Fibroblast of villous mesenchyme (primary cell): Measurements from ENCODE around the gene GNAT3. TPM values are rescaled to one million over a fixed set of nuclear protein-coding genes. Genes with fewer than 3 reads are reported as not detected.

Source experiments
- DNase-seq: peaks from one replicate; pipeline ENCODE4 v3.0.0-alpha.2; 2010; ENCODE audit warnings: low read depth
- H3K4me3 ChIP-seq: 2 replicates; pipeline ENCODE4 v1.5.1; 2011; ENCODE audit warnings: low read depth, mild to moderate bottlenecking, low read length
- CTCF ChIP-seq: IDR thresholded peaks from 2 replicates; pipeline ENCODE4 v1.5.1; 2012; ENCODE audit warnings: low read depth, mild to moderate bottlenecking, low read length; ENCODE audit not compliant: insufficient read depth
- total RNA-seq: library from RNA; depleted of rRNA; stranded (reverse); fragments of >200 nt; gene quantifications from 2 replicates; pipeline ENCODE4 v1.2.3, GENCODE V29; 2012

The GNAT3 gene
- total RNA-seq, 1 donor, result not detected

GRCh38 chr7:80482950-80483349 lies 28.9 kb downstream of the GNAT3 start:
- no peak overlapping the region for H3K4me3 ChIP-seq
- DNase-seq, result no peak
- TF ChIP-seq CTCF, result no peak

- H3K4me3 ChIP-seq, result no peak overlapping the region
- no peak for TF ChIP-seq CTCF
- no peak for DNase-seq
Measured at GRCh38 chr7:80481196-80481884, 30.5 kb downstream of the GNAT3 start.

GRCh38 chr7:80480566-80480965 lies 31.3 kb downstream of the GNAT3 start:
- no peak for TF ChIP-seq CTCF
- peak; percentile 13 for DNase-seq
- H3K4me3 ChIP-seq, result no peak overlapping the region

GRCh38 chr7:80478683-80479082 lies 33.2 kb downstream of the GNAT3 start:
- no peak for TF ChIP-seq CTCF
- DNase-seq, result peak; percentile 40
- H3K4me3 ChIP-seq, result no peak overlapping the region

- TF ChIP-seq CTCF, result no peak
- no peak for DNase-seq
- no peak overlapping the region for H3K4me3 ChIP-seq
Measured at GRCh38 chr7:80476035-80476434, 35.8 kb downstream of the GNAT3 start.

GRCh38 chr7:80475383-80475782 lies 36.5 kb downstream of the GNAT3 start:
- no peak for DNase-seq
- no peak overlapping the region for H3K4me3 ChIP-seq
- no peak for TF ChIP-seq CTCF

- no peak overlapping the region for H3K4me3 ChIP-seq
- DNase-seq, result no peak
- no peak for TF ChIP-seq CTCF
Measured at GRCh38 chr7:80473751-80474150, 38.1 kb downstream of the GNAT3 start.
